B cell (primary cell): ENCODE measurements around the gene PDE3A. TPM values are rescaled to one million over a fixed set of nuclear protein-coding genes. Genes with fewer than 3 reads are reported as not detected.

Experiments used
- ATAC-seq: fragments of 200-7000 bp; cut with Tn5 transposase; one replicate; pipeline ENCODE4 v1.10.0; 2021; ENCODE audit warnings: low read depth, mild to moderate bottlenecking, moderate number of reproducible peaks, moderate library complexity
- CTCF ChIA-PET: fragments of 350-600 bp; sonication (Branson Sonifier 250); formaldehyde crosslinking; loops from one replicate; lab custom pipeline; 2021; ENCODE audit warnings: antibody characterized with exemption, inconsistent platforms; lab: Charles Lee
- POLR2A ChIA-PET: fragments of 350-600 bp; sonication (Branson Sonifier 250); formaldehyde crosslinking; loops from one replicate; lab custom pipeline; 2021; ENCODE audit warnings: antibody characterized with exemption; lab: Charles Lee
- DNase-seq: peaks from one replicate; pipeline ENCODE4 v3.0.0; 2013
- H2AFZ ChIP-seq: 2 replicates; pipeline ENCODE4 v1.6.1; 2012; ENCODE audit warnings: mild to moderate bottlenecking, low read depth, low read length; ENCODE audit not compliant: insufficient read depth, poor library complexity, severe bottlenecking
- H3K27ac ChIP-seq, 2 donors: 1 replicate in 1 of 2; 2 replicates in 1 of 2; pipeline ENCODE4 v1.5.1; 2012 to 2013; ENCODE audit warnings: low read length in 2 of 2, mild to moderate bottlenecking in 2 of 2, moderate library complexity in 1 of 2
- H3K27me3 ChIP-seq, 4 experiments: fragments of 200-600 bp in 1 of 4; sonication (generic) in 1 of 4; replicated peaks in 1 of 4; 1 replicate in 2 of 4; 2 replicates in 2 of 4; pipeline versions ENCODE4 v1.6.1 to v1.7.0; 2013 to 2016; ENCODE audit warnings: low read length in 3 of 4, mild to moderate bottlenecking in 2 of 4, mixed read lengths in 1 of 4, moderate library complexity in 1 of 4; ENCODE audit not compliant: insufficient read depth in 4 of 4, control insufficient read depth in 3 of 4; ENCODE audit errors: control extremely low read depth in 1 of 4
- H3K36me3 ChIP-seq, 2 experiments: replicated peaks in 1 of 2; 1 replicate in 1 of 2; 2 replicates in 1 of 2; pipeline versions ENCODE4 v1.6.1 to v1.7.1; 2013; ENCODE audit warnings: low read length in 1 of 2; ENCODE audit not compliant: insufficient read depth in 2 of 2, control insufficient read depth in 1 of 2; ENCODE audit errors: control extremely low read depth in 1 of 2, extremely low read depth in 1 of 2
- H3K4me1 ChIP-seq, 2 donors: fragments of 200-600 bp in 1 of 2; sonication (generic) in 1 of 2; 1 replicate in 1 of 2; 2 replicates in 1 of 2; pipeline versions ENCODE4 v1.5.1 to v1.6.1; 2013 to 2017; ENCODE audit warnings: low read length in 2 of 2; ENCODE audit not compliant: control insufficient read depth in 2 of 2, insufficient read depth in 2 of 2
- H3K4me2 ChIP-seq: replicated peaks from 2 replicates; pipeline ENCODE3; 2012; ENCODE audit warnings: mild to moderate bottlenecking, low read depth, low read length; ENCODE audit not compliant: poor library complexity, severe bottlenecking
- H3K4me3 ChIP-seq, 5 experiments: fragments of 200-600 bp in 1 of 5; sonication (generic) in 1 of 5; 1 replicate in 3 of 5; 2 replicates in 2 of 5; pipeline versions ENCODE4 v1.5.1 to v1.7.0; 2011 to 2016; ENCODE audit warnings: low read length in 4 of 5, mild to moderate bottlenecking in 4 of 5, low read depth in 2 of 5, control low read depth in 1 of 5, moderate library complexity in 1 of 5; ENCODE audit not compliant: insufficient read depth in 1 of 5; ENCODE audit errors: control extremely low read depth in 1 of 5, extremely low read depth in 1 of 5
- H3K79me2 ChIP-seq: fragments of 200-600 bp; sonication (generic); one replicate; pipeline ENCODE4 v1.6.0; 2016; ENCODE audit warnings: low read length; ENCODE audit not compliant: control insufficient read depth, insufficient read depth
- H3K9ac ChIP-seq: fragments of 200-600 bp; sonication (generic); 2 replicates; pipeline ENCODE4 v1.6.1; 2017; ENCODE audit warnings: mild to moderate bottlenecking, low read length, moderate library complexity
- H3K9me3 ChIP-seq, 3 donors: one replicate each; pipeline versions ENCODE4 v1.6.1 to v1.7.1; 2013; ENCODE audit warnings: low read length in 2 of 3; ENCODE audit not compliant: control insufficient read depth in 2 of 3, insufficient read depth in 1 of 3; ENCODE audit errors: control extremely low read depth in 1 of 3
- H4K20me1 ChIP-seq: 2 replicates; pipeline ENCODE4 v1.6.0; 2012; ENCODE audit warnings: mild to moderate bottlenecking, low read length; ENCODE audit not compliant: insufficient read depth, control insufficient read depth, poor library complexity, severe bottlenecking
- H3K27ac Mint-ChIP-seq: one replicate; pipeline ENCODE4 v1.8.0; 2021; ENCODE audit warnings: mixed read lengths
- H3K27me3 Mint-ChIP-seq: one replicate; pipeline ENCODE4 v1.8.0; 2021; ENCODE audit warnings: mixed read lengths
- H3K4me1 Mint-ChIP-seq: one replicate; pipeline ENCODE4 v1.8.0; 2021; ENCODE audit warnings: mixed read lengths
- H3K4me3 Mint-ChIP-seq: one replicate; pipeline ENCODE4 v1.8.0; 2021; ENCODE audit warnings: mixed read lengths
- H3K9me3 Mint-ChIP-seq: one replicate; pipeline ENCODE4 v1.8.0; 2022; ENCODE audit warnings: mixed read lengths; ENCODE audit not compliant: insufficient read depth
- CTCF ChIP-seq: fragments of 200-600 bp; IDR thresholded peaks from one replicate; pipeline ENCODE4 v1.8.0; 2022; ENCODE audit warnings: antibody characterized with exemption, mild to moderate bottlenecking
- EZH2 ChIP-seq: IDR thresholded peaks from 2 replicates; pipeline ENCODE4 v1.6.1; 2012; ENCODE audit warnings: borderline replicate concordance, low read depth, mild to moderate bottlenecking, moderate library complexity, low read length; ENCODE audit not compliant: insufficient read depth, poor library complexity, severe bottlenecking
- WGBS: methylation state at CpG from one replicate; pipeline ENCODE4 v1.1.5; 2013; ENCODE audit warnings: missing lambda C conversion rate; ENCODE audit not compliant: insufficient coverage; 5-methylcytosine and 5-hydroxymethylcytosine counted together
- intact Hi-C: fragments of 100-400 bp; cut with micrococcal nuclease; formaldehyde crosslinking; loops from one replicate; pipeline ENCODE4 v1.10.0; 2022
- polyA plus RNA-seq: library from polyadenylated mRNA; depleted of rRNA; stranded (reverse); fragments of >200 nt; gene quantifications from 2 replicates; pipeline ENCODE4 v1.2.3, GENCODE V29; 2012
- total RNA-seq, 2 donors: library from RNA; stranded (reverse); fragments of 120-200 nt in 1 of 2; gene quantifications; 1 replicate in 1 of 2; 2 replicates in 1 of 2; pipeline versions ENCODE4 v1.2.3 to v1.2.4, GENCODE V29; 2013 to 2022

PDE3A gene
- total and polyA plus RNA-seq, 2 donors (not counting 1 experiment from before 2014, with no cell fraction given): not detected

GRCh38 chr12:20376984-20377383, 8.6 kb downstream of the PDE3A start:
- WGBS: no CpG with 5 or more reads among the region's 1 CpG
- no peaks in the 10 kb centered on the region for H3K9me3 ChIP-seq
- DNase-seq: no peak
- no peak overlapping the region for H3K4me3 Mint-ChIP-seq
- H4K20me1 ChIP-seq: no peaks in the 10 kb centered on the region
- H2AFZ ChIP-seq: no peak overlapping the region
- H3K9me3 Mint-ChIP-seq: no peaks in the 10 kb centered on the region
- CTCF ChIA-PET: no interaction called here
- no peaks in the 10 kb centered on the region for H3K27me3 Mint-ChIP-seq
- H3K4me2 ChIP-seq: no peak overlapping the region
- H3K27me3 ChIP-seq: peaks cover 0 to 8% (median 0%) of the 10 kb centered on the region in 4 experiments
- no peak overlapping the region for H3K27ac ChIP-seq
- TF ChIP-seq EZH2 (no peak), CTCF (no peak)
- H3K9ac ChIP-seq: no peak overlapping the region
- H3K27ac Mint-ChIP-seq: no peak overlapping the region
- H3K4me3 ChIP-seq: no peak overlapping the region
- H3K4me1 Mint-ChIP-seq: no peaks in the 10 kb centered on the region
- H3K4me1 ChIP-seq: no peaks in the 10 kb centered on the region
- H3K36me3 ChIP-seq: no peaks in the 10 kb centered on the region
- intact Hi-C loops: no loop called here
- POLR2A ChIA-PET: no interaction called here
- H3K79me2 ChIP-seq: no peaks in the 10 kb centered on the region
- ATAC-seq: no peak

GRCh38 chr12:20377750-20378149, 9.4 kb downstream of the PDE3A start:
- Histone ChIP-seq H3K27me3 (no peaks in the 10 kb centered on the region), H3K4me2 (no peak overlapping the region), H3K9me3 (no peaks in the 10 kb centered on the region), H3K36me3 (no peaks in the 10 kb centered on the region), H3K27ac (no peak overlapping the region), H3K9ac (no peak overlapping the region), H3K79me2 (no peaks in the 10 kb centered on the region), H2AFZ (no peak overlapping the region), H3K4me1 (no peaks in the 10 kb centered on the region), H4K20me1 (no peaks in the 10 kb centered on the region), H3K4me3 (no peak overlapping the region)
- ChIA-PET POLR2A (no interaction called here), CTCF (no interaction called here)
- no peaks in the 10 kb centered on the region for H3K27me3 Mint-ChIP-seq
- no peaks in the 10 kb centered on the region for H3K9me3 Mint-ChIP-seq
- no peak overlapping the region for H3K4me3 Mint-ChIP-seq
- DNase-seq (no peak), ATAC-seq (no peak)
- H3K27ac Mint-ChIP-seq: no peak overlapping the region
- H3K4me1 Mint-ChIP-seq: no peaks in the 10 kb centered on the region
- TF ChIP-seq EZH2 (no peak), CTCF (no peak)
- intact Hi-C loops: no loop called here
